ENCODE data around the gene BUD23.
"Not testable (repeated sequence)": the region's sequence is repeated elsewhere in the genome, so short reads cannot be mapped to it uniquely, and the experiment has no call there.

Gene BUD23

GRCh38 chr7:73668886-73669230 lies 14.5 kb upstream of the BUD23 start:
- DNase-seq (ENCODE audit: low spot score): no peak
- no peak for TF ChIP-seq CTCF (IDR thresholded peaks at IDR 0.05)
- H3K4me3 ChIP-seq: peak overlapping the region; percentile 86
- no peak overlapping the region for H3K27ac ChIP-seq

- DNase-seq (ENCODE audit: low spot score): no peak
- Histone ChIP-seq H3K4me3 (no peak overlapping the region), H3K27ac (no peak overlapping the region)
- no peak for TF ChIP-seq CTCF (IDR thresholded peaks at IDR 0.05)
These were observed 14.1 kb upstream of the BUD23 start for GRCh38 chr7:73669288-73669701.

- no peak overlapping the region for H3K4me3 ChIP-seq
- TF ChIP-seq CTCF (IDR thresholded peaks at IDR 0.05): no peak
- H3K27ac ChIP-seq: no peak overlapping the region
- DNase-seq (ENCODE audit: low spot score): no peak
These were observed 13.5 kb upstream of the BUD23 start for GRCh38 chr7:73669858-73670385.

- no peak for TF ChIP-seq CTCF (IDR thresholded peaks at IDR 0.05)
- H3K27ac ChIP-seq: no peak overlapping the region
- no peak overlapping the region for H3K4me3 ChIP-seq
- no peak for DNase-seq (ENCODE audit: low spot score)
These were observed 12.1 kb upstream of the BUD23 start for GRCh38 chr7:73671322-73671661.

- no peak for TF ChIP-seq CTCF (IDR thresholded peaks at IDR 0.05)
- no peak overlapping the region for H3K4me3 ChIP-seq
- no peak for DNase-seq (ENCODE audit: low spot score)
- no peak overlapping the region for H3K27ac ChIP-seq
These were observed 11.4 kb upstream of the BUD23 start for GRCh38 chr7:73671857-73672445.

- no peak for TF ChIP-seq CTCF (IDR thresholded peaks at IDR 0.05)
- H3K27ac ChIP-seq: no peak overlapping the region
- H3K4me3 ChIP-seq: no peak overlapping the region
- no peak for DNase-seq (ENCODE audit: low spot score)
These were observed 8.8 kb upstream of the BUD23 start for GRCh38 chr7:73674468-73675124.

DNA sequence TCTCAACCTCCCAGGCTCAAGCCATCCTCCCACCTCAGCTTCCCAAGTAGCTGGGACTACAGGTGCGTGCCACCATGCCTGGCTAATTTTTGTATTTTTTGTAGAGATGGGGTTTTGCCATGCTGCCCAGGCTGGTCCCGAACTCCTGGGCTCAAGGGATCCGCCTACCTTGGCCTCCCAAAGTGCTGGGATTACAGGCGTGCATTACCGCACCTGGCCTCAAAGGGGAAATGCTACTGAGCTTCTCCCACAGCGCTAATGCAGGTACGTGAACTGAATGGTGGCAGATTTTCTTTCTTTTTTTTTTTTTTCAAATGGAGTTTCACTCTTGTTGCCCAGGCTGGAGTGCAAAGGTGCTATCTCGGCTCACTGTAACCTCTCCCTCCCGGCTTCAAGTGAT lies 7.3 kb upstream of the BUD23 start:
- DNase-seq (ENCODE audit: low spot score); H3K27ac ChIP-seq; H3K4me3 ChIP-seq: not testable (repeated sequence)

Data from coronary artery (tissue), 2 donors.